GM18526 (cell line): ENCODE data around the gene OBSCN.

Experiments
- POLR2A ChIP-seq: IDR thresholded peaks from 3 replicates; pipeline ENCODE4 v1.6.1; 2011; ENCODE audit not compliant: insufficient read length; ENCODE audit errors: extremely low read depth

Gene OBSCN

GRCh38 chr1:228177721-228178710 lies 29.8 kb upstream of the OBSCN start:
- no peak for TF ChIP-seq POLR2A

GRCh38 chr1:228178737-228179684 lies 28.8 kb upstream of the OBSCN start:
- no peak for TF ChIP-seq POLR2A

- no peak for TF ChIP-seq POLR2A
These were observed 27.4 kb upstream of the OBSCN start for GRCh38 chr1:228180271-228180958.

GRCh38 chr1:228180959-228181644 lies 26.7 kb upstream of the OBSCN start:
- TF ChIP-seq POLR2A = no peak

GRCh38 chr1:228181645-228182034 lies 26.2 kb upstream of the OBSCN start:
- no peak for TF ChIP-seq POLR2A

GRCh38 chr1:228182296-228183030 lies 25.4 kb upstream of the OBSCN start:
- TF ChIP-seq POLR2A = no peak

GRCh38 chr1:228184152-228184551 lies 23.7 kb upstream of the OBSCN start:
- TF ChIP-seq POLR2A = no peak

GRCh38 chr1:228185641-228185965 lies 22.2 kb upstream of the OBSCN start:
- no peak for TF ChIP-seq POLR2A

GRCh38 chr1:228190182-228190581 lies 17.7 kb upstream of the OBSCN start:
- TF ChIP-seq POLR2A = no peak

GRCh38 chr1:228190778-228191177 lies 17.1 kb upstream of the OBSCN start:
- no peak for TF ChIP-seq POLR2A

GRCh38 chr1:228194436-228194835 lies 13.4 kb upstream of the OBSCN start:
- TF ChIP-seq POLR2A = no peak

GRCh38 chr1:228194921-228195812 lies 12.7 kb upstream of the OBSCN start:
- TF ChIP-seq POLR2A = no peak

GRCh38 chr1:228197555-228198147 lies 10.2 kb upstream of the OBSCN start:
- TF ChIP-seq POLR2A = no peak

GRCh38 chr1:228198977-228199590 lies 8.8 kb upstream of the OBSCN start:
- TF ChIP-seq POLR2A = no peak
